ENCODE data around the gene TAAR8.

DNA sequence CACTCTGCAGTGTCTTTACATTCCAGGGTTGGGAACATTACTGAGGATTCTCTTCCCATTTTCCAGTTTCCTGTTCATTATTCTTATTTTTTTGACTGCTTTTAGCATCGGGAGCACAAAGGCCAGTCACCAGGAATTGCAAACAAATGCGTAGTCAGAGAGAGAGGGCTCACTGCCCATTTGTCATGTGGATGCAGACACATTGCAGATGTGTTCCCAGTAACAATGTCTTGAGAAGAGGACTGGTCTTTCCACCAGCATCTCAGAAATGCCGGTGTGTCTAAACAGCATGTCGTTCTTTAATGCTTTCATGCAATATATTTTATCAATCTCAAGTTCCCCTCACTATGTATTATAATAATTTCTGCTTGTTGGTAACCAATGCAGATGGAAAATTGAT lies 16.7 kb downstream of the TAAR8 start:
- TF ChIP-seq TAF1 (IDR thresholded peaks at IDR 0.05; ENCODE audit: borderline replicate concordance, low read depth, low read length) (no peak), POLR2AphosphoS5 (IDR thresholded peaks at IDR 0.05; ENCODE audit: low read depth, low read length) (no peak), POLR2A (IDR thresholded peaks at IDR 0.05; ENCODE audit: low read depth, low read length) (no peak)

All from GM12892 (cell line).